Suppressor macrophage treated with lipopolysaccharide for 1 hour (primary cell): ENCODE data around the gene SHANK3.
"Not testable (repeated sequence)": the region's sequence is repeated elsewhere in the genome, so short reads cannot be mapped to it uniquely, and the experiment has no call there.

ENCODE experiments used
- DNase-seq, 3 donors: peaks; one replicate each; pipeline ENCODE4 v3.0.0-alpha.2; 2020 to 2022

SHANK3 gene

GRCh38 chr22:50654664-50655063, 18.0 kb upstream of the SHANK3 start:
- DNase-seq = not testable (repeated sequence)

GRCh38 chr22:50656122-50657070, 16.2 kb upstream of the SHANK3 start:
- DNase-seq = peak; percentile 78 to 82 (median 79)

GRCh38 chr22:50657925-50658324, 14.7 kb upstream of the SHANK3 start:
- DNase-seq = peak; percentile 41 to 48 (median 47)

- DNase-seq = peak in 1 of 3 donors; percentile 8
These were observed 12.9 kb upstream of the SHANK3 start for GRCh38 chr22:50659711-50660110.

GRCh38 chr22:50660306-50660705, 12.3 kb upstream of the SHANK3 start:
- DNase-seq = peak in 1 of 3 donors; percentile 29

GRCh38 chr22:50665212-50665611, 7.4 kb upstream of the SHANK3 start:
- no peak for DNase-seq

- no peak for DNase-seq
These were observed 6.9 kb upstream of the SHANK3 start for GRCh38 chr22:50665738-50666137.

GRCh38 chr22:50670513-50670912, 2.1 kb upstream of the SHANK3 start:
- no peak for DNase-seq

GRCh38 chr22:50670914-50671538, 1.6 kb upstream of the SHANK3 start:
- DNase-seq = no peak

GRCh38 chr22:50671641-50672040, 982 bp upstream of the SHANK3 start:
- peak; percentile 37 to 42 (median 37) for DNase-seq

- no peak for DNase-seq
These were observed 582 bp upstream of the SHANK3 start for GRCh38 chr22:50672041-50672440.

- DNase-seq = no peak
These were observed 857 bp downstream of the SHANK3 start for GRCh38 chr22:50673231-50674129.

GRCh38 chr22:50674130-50674500, 1.5 kb downstream of the SHANK3 start:
- DNase-seq = peak in 1 of 3 donors; percentile 19

- peak; percentile 27 to 67 (median 50) for DNase-seq
These were observed 2.3 kb downstream of the SHANK3 start for GRCh38 chr22:50674606-50675552.

GRCh38 chr22:50675553-50676179, 3.0 kb downstream of the SHANK3 start:
- no peak for DNase-seq

GRCh38 chr22:50676180-50676636, 3.6 kb downstream of the SHANK3 start:
- no peak for DNase-seq

GRCh38 chr22:50676661-50677492, 4.3 kb downstream of the SHANK3 start:
- no peak for DNase-seq

GRCh38 chr22:50677493-50678217, 5.0 kb downstream of the SHANK3 start:
- DNase-seq = no peak

- no peak for DNase-seq
These were observed 5.6 kb downstream of the SHANK3 start for GRCh38 chr22:50678218-50678650.
